ENCODE data around the gene RBM25.

- no peak for TF ChIP-seq CTCF (IDR thresholded peaks at IDR 0.05)
- no peak for TF ChIP-seq POLR2A (IDR thresholded peaks at IDR 0.05)
Measured at GRCh38 chr14:73149753-73150152, 91.4 kb downstream of the RBM25 start.
